NCI-H187 treated with DMSO at 0.1 percent for 48 hours (cell line): ENCODE data around the gene SLC7A1.
"Not testable (repeated sequence)": the region's sequence is repeated elsewhere in the genome, so short reads cannot be mapped to it uniquely, and the experiment has no call there.

Experiments
- DNase-seq: peaks from one replicate; lab custom pipeline; 2025; lab: John Stamatoyannopoulos, UW

The SLC7A1 gene

DNA sequence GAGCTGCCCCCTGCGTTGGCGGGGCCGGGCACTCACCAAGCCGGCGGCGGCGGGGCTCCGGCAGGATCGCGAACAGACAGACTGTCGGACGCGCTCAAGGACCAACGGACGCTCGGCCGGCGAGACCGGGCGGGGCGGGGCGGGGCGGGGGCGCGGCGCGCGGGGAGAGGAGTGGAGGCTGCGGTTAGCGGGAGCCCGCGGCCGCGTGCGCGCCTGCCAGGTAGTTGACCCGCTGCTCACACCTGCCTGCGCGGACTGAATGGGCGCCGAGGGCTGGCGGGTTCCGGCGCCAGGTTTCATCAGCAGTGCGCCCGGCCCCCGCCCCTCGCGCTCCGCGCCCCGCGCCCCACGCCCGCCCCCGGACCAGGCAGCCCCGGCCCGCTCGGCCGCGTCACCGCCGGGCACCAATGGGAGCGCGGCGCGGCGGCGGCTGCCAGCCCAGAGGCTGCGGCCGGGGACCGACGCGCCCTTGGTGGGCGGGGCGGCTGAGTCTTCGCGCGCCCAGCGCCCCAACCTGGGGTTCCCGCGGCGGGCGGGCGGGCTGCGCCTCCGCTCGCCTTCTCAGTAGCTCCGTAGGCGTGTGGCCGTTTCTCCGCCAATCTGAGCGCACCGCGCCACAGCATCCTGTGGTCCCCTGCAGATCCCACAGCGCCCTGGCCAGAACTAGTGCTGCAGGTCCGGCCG, at the start of gene SLC7A1:
TSS of gene SLC7A1 (minus strand) at position 309 of the 684 bp plus-strand sequence. CDS start 59,500 bp downstream, outside the sequence.
- DNase-seq = no peak

DNA sequence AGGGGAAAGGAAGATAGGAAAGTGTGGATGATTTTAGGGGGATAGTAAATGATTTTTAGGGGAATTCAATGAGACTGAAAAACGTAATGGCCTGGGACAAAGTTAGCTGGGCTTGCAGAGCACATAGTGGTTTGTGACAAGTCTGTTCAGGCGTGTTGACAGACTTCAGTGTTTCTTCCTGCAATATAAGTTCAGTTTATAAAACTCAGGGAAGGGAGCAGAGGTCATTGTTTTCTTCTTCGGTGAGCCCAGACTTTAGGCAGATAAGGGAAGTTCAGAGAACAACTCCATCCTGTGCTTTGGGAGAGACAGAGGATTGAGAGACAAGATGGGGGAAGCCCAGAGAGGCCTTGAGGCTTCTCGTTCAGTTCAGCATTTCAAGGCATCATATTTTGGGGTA, 45.2 kb upstream of the SLC7A1 start:
- DNase-seq = no peak

DNA sequence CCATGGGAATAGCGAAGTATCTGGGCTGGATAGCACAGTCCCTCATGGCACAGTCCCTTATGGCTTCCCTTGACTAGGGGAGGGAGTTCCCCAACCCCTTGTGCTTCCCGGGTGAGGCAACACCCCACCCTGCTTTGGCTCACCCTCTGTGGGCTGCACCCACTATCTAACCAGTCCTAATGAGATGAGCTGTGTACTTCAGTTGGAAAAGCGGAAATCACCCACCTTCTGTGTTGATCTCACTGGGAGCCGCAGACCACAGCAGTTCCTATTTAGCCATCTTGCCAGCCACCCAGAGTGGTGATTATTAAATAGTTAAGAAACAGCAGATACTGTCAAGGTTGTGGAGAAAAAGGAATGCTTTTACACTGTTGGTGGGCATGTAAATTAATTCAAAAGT, 41.3 kb upstream of the SLC7A1 start:
- DNase-seq = not testable (repeated sequence)

DNA sequence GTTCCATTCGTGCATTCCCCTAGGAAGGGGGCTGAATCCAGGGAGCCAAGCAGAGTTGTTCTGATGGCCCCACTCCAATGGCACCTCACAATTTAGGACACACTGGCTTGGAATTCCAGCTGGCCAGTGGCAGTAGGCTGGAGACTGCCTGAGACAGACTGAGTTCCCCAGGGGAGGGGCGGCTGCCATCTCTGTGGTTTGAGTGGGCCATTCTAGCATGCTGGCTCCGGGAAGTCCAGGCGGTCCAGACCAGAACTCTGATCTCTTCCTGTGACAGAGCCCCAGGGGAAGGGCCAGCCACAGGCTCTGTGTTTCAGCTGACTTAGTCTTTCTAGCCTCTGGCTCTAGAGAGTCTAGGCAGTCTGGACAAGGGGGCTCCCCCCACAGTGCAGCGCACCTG, 29.5 kb upstream of the SLC7A1 start:
- DNase-seq = no peak

DNA sequence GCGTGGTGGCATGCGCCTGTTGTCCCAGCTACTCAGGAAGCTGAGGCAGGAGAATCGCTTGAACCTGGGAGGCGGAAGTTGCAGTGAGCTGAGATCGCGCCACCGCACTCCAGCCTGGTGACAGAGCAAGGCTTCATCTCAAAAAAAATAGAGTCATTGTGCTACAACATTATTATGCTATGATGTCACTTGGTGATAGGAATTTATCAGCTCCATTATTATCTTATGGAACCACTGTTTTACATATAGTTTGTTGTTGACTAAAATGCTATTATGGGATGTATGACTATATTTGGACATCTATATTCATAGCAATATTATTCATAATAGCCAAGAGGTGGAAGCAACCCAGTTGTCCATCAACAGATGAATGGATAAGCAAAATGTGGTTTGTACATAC, 26.4 kb upstream of the SLC7A1 start:
- DNase-seq = no peak

DNA sequence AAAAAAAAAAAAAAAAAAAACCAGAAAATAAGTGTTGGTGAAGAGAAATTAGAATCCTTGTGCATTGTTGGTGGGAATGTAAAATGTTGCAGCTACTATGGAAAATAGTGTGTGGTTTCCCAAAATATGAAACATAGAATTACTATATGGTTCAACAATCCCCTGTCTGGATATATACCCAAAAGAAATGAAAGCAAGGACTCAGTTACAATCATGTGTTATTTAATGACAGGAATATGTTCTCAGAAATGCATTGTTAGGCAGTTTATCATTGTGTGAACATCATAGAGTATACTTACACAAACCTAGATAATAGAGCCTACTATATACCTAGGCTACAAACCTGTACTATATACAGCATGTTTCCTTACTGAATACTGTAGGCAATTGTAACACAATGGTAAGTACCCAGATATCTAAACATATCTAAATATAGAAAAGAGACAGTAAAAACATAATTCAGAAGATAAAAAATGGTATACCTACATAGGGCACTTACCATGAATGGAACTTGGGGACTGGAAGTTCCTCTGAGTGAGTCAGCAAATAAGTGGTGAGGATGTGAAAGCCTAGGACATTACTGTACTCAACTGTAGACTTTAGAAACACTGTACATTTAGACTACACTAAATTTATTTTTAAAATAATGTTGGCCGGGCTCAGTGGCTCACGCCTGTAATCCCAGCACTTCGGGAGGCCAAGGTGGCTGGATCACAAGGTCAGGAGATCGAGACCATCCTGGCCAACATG, 25.7 kb upstream of the SLC7A1 start:
- no peak for DNase-seq

DNA sequence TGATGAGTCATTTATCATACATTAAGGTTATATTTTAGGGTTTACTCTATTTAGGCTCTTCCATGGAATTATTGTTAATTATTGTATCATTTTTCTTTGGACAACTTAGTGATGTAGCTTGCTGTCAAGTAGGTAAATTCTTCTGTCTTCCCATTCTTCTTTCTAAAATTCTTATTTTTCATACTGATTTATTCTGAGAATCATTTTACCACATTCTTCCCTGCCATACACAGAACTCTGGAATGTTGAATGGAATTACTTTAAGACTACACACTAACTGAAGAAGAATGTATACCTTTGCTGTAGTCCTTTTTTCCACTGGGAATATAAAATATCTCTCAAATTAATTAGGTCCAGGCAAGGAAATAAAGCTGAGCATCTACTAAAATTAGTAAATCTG, 24.5 kb upstream of the SLC7A1 start:
- no peak for DNase-seq

DNA sequence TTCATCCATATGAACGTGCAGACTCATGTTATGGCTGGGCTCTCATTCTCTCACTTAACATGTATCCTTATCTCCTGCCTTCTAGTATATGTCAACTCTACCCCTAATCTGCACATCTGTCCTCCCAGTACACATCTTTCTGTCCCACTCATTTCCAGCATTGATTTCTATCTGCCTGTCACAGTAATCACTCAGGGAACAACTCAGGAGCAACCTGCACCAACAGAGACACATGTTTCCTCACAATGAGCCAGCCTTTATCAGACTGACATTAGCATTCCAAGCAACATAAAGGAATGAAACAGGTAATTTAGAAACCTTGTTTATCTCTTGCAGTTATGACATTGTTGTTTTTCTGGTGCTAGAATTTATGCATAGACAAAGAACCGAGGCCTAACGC, 17.6 kb upstream of the SLC7A1 start:
- no peak for DNase-seq

DNA sequence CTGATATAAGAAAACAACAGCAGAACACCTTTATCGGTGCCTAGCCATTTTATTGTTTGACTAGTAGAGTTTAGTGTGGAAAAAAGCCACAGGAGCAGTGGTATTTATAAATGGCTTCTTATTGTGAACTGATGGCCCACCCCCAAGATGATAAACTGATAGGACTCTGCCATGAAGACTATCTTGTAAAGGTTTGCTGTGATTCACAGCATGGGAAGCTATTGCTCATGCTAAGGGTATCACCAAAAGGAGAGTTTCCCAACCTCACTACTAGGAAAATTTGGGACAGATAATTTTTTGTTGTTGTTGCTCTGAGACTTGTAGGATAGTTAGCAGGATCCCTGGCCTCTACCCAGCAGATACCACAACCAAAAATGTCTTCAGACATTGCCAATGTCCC, 12.0 kb upstream of the SLC7A1 start:
- DNase-seq = no peak

DNA sequence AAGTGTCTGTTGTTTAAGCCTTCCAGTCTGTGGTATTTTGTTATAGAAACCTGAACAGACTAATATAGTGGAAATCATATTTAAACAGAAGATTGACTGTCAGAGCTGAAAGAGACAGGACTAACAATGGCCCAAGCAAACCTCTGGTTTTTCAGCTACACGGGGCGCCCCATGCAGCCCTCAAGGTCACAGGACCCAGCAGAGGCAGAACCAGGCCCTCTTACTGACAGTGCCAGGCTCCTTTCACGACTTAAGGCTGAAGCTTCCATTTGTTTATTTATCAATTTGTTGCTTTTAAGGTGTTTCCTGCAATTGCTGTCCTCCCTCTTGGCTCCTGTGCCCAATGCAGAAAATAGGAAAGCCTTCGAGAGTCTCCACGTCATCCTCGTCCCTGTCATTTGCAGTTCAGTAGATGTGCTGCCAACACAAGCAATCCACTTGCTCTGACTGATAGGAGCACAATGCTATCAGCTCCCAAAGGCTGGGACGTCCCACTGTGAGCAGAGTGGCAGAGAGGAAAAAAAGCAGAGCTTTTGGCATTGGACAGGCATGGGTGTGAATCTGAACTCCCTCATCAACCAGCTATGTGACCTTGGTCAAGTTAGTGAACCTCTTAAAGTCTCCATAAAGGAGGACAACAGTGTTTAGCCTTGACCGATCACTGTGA, 10.5 kb upstream of the SLC7A1 start:
- DNase-seq = no peak

DNA sequence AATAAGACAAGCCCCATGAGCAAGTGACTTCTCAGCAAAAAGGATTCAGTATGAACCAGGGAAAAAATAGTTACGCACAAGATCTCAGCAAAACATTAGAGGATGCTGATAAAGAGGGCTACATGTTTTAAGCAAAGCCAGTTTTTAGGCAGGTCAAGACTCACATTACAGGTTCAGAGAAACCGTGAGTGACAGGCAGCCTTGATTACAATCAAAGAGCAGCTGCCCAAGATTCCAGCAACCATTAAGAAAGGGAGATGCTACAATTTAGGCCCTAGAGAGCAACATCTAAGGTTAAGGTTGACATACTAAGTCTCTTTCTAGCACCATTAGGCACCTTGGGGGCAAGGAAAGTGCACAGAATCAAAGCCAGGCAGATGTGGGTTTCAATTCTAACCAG, 2.8 kb upstream of the SLC7A1 start:
- DNase-seq = no peak

DNA sequence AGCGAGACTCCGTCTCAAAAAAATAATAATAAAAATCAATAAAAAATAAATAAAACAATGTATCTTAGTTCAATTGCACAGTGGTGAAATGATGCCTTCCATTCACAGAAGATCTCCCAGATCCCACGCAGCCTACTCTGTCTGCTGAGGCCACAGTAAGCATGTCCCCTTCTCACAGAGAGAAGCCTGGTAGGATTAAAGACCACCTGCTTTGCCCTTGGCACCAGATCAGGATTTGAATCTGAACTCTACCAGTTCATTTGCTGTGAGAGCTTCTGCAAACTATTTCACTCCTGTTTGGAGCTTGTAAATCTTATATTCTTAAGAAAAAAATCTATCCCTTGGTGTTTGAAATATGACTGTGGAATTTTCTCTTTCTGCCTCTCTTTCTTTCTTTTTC, 2.2 kb upstream of the SLC7A1 start:
- DNase-seq = no peak

DNA sequence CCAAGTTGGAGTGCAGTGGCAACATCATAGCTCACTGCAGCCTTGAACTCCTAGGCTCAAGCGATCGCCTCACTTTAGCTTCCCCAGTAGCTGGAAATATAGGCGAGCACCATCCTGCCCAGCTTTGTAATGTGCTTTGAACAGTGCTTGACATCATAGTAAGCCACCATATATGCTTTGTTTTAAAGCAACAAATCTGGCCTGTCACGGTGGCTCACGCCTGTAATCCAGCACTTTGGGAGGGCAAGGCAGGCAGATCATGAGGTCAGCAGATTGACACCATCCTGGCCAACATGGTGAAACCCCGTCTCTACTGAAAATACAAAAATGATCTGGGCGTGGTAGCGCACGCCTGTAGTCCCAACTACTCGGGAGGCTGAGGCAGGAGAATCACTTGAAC, 1.8 kb upstream of the SLC7A1 start:
- DNase-seq = no peak

DNA sequence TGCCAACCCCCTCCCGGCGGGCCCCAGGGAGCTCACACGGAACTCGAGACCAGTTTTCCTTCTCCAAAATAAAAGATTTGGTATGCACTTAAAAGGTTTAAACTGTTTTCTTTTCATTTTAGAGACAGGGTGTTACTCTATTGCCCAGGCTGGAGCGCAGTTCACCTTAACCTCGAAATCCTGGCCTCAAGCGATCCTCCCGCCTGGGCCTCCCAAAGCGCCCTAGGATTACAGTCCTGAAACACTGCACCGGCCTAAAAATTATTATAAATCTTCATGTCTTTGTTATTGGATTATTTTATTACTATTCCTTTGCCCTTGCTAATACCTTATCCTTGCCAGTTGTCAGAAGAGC, 553 bp upstream of the SLC7A1 start:
- no peak for DNase-seq

DNA sequence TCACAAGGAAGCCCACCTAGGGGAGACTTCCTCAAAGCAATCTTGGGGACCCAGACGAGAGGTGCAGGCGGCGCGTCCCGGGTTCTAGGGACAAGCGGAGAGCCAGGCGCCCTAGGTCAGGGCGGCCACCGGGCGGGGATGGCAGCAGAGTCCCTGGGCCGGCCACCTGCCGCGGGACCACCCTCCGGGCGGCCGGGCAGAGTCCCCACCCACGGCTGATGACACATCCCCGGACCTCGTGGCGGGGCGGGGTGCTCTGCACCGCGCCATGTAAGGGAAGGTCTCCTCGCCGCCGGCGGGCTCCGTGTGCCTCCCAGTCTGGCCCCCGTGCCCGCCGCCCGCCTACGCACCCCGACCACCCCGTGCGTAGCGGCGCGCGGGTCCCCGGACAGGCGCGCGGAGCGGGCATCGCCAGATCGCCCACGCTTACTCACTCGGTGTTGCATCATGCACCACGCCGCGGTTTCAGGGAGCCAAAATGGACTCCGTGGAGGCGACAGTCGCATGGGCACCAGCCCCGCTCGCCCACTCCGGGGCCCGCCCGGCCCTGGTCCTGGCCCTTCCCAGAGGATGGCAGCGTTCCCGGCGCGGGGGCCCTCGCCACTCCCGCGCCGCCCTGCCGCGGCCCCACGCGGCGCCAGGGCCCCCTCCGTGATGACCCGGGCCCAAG, 643 bp downstream of the SLC7A1 start:
- DNase-seq = no peak

DNA sequence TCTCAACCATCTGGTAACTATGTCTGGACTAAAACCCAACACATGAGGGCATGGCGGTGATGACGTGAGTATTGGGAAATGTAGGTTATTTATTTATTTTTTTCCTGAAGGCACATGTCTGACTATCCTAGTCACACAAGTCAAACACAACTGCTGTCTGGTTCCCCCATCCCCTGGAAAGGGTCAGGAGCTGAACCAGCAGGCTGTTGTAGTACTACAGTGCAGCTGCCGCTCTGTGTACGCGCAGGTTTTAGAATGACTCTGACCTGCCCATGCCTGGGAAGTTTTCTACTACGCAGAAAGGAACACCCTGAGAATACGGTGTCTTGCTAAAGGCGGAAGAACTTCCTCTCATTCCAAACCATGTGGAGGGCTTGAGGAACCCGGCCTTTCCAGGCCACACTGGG, 1.2 kb downstream of the SLC7A1 start:
- no peak for DNase-seq

DNA sequence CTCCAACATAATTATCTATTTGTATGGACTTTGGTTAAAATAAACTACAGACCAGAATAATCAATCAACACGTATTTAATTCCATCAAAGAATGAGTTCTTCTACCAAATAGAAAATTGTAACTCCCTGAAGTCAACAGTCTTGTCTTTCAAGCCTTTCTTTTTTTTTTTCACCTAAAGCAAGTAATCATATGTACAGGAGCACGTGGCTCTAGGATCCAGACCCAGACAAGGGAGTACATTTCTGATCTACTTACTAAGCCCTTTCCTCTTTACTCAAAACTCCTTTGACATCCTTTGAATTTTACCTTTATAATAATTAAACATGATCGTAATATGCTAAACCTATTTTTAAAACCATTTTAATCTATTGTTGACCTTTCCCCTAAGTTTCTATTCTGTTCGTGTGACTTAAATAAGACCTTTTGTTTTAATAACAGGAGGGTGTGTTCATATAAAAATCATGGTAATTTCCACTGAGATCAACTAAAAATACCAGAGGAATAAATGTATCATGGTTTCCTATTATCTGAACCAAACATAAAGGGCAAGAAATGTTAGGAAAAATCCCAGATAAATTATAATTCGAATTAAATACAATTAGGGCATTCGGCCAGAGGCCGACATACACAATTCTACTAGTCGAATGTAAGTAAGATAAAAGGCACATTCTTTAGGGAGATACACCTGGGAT, 1.7 kb downstream of the SLC7A1 start:
- DNase-seq = no peak

DNA sequence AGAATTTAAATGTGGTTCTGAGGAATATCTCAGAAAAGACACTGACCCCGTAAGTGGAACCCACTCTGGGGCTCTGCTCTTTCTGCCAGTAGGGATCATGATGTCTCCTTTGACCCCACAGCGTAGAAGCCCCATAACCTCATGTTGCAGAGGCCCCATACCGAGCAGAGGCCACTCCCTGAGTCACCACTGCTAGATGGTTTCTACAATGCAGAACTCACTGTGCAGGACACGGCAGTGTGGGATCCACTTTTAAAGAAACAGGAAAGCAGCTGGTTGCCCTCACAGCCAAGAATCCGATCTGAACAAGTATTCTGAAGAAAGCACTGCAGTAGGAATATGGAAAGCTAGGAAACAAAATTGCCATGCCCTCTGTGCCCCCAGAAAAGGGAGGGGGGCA, 4.2 kb downstream of the SLC7A1 start:
- no peak for DNase-seq

DNA sequence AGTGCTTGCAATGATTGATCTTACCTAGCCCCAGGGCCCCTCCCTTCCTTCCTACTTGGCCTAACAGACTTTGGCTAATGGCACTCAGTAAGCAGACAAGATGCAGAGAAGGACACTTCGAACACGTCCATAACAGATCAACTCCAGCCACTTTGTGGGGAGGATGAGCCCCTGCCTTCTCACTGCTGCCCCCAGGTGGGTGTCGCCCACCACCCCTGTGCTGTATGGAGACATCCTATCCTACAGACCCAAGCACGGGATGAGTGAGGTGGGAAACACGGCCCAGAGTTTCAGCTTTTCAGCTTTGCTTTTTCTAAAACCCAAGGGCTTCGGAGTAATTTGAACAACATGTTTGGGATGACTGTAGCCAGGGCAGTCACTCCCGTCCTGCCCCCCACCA, 5.5 kb downstream of the SLC7A1 start:
- no peak for DNase-seq

DNA sequence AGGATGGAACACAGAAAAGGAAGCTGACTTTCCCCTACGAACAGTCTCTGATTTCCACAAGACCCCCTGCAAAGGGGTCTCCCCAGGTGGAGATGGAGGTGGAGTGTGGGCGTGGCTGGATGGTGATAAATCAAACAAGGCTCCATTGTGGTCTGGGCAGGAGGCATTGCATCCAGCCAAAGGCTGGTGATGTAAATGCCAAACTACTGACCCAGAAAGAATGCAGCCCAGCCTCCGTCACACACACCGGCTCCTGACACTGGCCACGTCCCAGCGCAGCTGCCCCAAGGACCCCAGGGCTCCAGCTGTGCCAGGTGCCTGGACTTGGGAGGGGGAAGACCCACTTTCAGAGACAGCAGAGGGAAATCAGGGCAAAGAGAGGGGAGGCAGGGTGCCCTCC, 6.3 kb downstream of the SLC7A1 start:
- DNase-seq = no peak

DNA sequence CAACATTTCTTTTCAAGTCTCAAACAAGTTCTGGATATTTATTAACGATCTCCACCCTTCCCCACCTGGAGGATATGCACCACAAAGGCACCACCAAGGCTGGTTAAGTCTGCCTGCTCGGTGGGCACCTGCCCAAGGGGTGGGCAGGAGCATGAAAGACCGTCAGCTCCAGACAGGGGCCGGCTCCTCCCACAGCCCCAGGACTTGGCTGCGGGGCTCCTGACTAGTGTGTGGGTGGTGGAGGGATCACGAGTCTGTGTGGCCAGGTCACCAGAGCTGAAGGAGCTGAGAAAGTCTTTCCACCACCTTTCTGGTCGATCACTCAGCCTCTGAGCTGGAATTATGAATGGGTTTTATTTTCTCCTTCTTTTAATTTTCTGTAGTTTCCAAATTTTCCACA, 7.8 kb downstream of the SLC7A1 start:
- DNase-seq = no peak

DNA sequence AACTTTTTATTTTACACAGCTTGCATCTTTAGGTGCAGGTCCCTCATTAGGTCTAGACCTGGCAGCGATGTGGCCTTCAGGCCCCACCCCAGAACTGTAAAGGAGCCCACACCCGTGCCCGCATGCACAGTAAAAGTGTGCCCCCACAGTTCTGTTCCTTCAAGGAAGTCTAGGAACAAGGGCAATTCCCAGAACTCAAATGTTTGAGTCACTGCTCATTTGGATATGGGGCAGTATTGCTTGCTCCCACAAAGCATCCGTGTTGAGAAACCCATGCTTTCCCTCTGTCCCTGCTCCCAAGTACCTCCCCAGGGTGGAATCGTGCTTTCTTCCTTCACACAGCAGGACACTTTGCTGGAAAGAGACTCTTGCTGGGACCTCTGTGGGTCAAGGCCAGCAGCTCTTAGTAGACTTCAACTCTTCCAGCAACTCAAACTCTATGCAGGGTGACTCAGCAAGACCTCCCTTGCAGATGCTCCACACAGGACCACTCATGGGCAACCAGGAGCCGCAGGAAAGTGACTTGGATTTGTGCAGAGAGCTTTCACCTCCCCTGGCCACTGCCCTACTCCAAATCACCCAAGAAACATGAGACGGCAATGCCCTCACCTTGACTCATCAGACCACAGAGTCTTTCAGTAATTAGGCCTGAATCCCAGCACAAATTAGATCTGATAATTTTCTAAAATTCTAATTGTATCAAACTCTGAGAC, 12.3 kb downstream of the SLC7A1 start:
- DNase-seq = no peak
